HG02623 (cell line): Measurements from ENCODE around the gene DGKQ.
A peak's percentile ranks its signal among the peaks of the same experiment; 100 is the strongest.
"Not testable (repeated sequence)": the region's sequence is repeated elsewhere in the genome, so short reads cannot be mapped to it uniquely, and the experiment has no call there.

Experiments used
- ATAC-seq: cut with Tn5 transposase; IDR thresholded peaks from one replicate; pipeline ENCODE4 v1.9.1; 2021; ENCODE audit warnings: moderate library complexity; ENCODE audit not compliant: unreplicated experiment

The DGKQ gene

GRCh38 chr4:1011022-1011665 lies 37.8 kb upstream of the DGKQ start, which contains the start of gene FGFRL1:
FGFRL1 (plus strand) TSS chr4:1011626; CDS start chr4:1012486, 860 bp downstream.
- peak; percentile 40 for ATAC-seq

GRCh38 chr4:1010395-1011021 lies 37.1 kb upstream of the DGKQ start:
- peak; percentile 9 for ATAC-seq

GRCh38 chr4:1009542-1010394 lies 36.4 kb upstream of the DGKQ start:
- peak; percentile 39 for ATAC-seq

GRCh38 chr4:1008840-1009541 lies 35.6 kb upstream of the DGKQ start:
- no peak for ATAC-seq

- ATAC-seq, result no peak
Measured at GRCh38 chr4:1006856-1007255, 33.5 kb upstream of the DGKQ start.

GRCh38 chr4:1004557-1005485 lies 31.5 kb upstream of the DGKQ start:
- no peak for ATAC-seq

- ATAC-seq, result no peak
Measured at GRCh38 chr4:1004071-1004418, 30.7 kb upstream of the DGKQ start.

GRCh38 chr4:1003271-1004070 lies 30.1 kb upstream of the DGKQ start:
- ATAC-seq, result no peak

- ATAC-seq, result no peak
Measured at GRCh38 chr4:1002631-1003251, 29.4 kb upstream of the DGKQ start.

- ATAC-seq, result no peak
Measured at GRCh38 chr4:1002131-1002630, 28.8 kb upstream of the DGKQ start.

GRCh38 chr4:1001561-1002130 lies 28.3 kb upstream of the DGKQ start:
- ATAC-seq, result no peak

- no peak for ATAC-seq
Measured at GRCh38 chr4:1000686-1001260, 27.4 kb upstream of the DGKQ start.

- ATAC-seq, result no peak
Measured at GRCh38 chr4:999882-1000425, 26.6 kb upstream of the DGKQ start.

GRCh38 chr4:999240-999863 lies 26.0 kb upstream of the DGKQ start:
- ATAC-seq, result not testable (repeated sequence)

- ATAC-seq, result no peak
Measured at GRCh38 chr4:998096-998691, 24.8 kb upstream of the DGKQ start.

- no peak for ATAC-seq
Measured at GRCh38 chr4:997375-998071, 24.2 kb upstream of the DGKQ start.
